Measurements from ENCODE around the gene USH2A.

USH2A gene

GRCh38 chr1:215835951-215836350, 587.3 kb downstream of the USH2A start:
- peak; percentile 1 to 26 (median 6) for DNase-seq

GRCh38 chr1:215833941-215834729, 589.1 kb downstream of the USH2A start:
- no peak for DNase-seq

- no peak for DNase-seq
These were observed 592.9 kb downstream of the USH2A start for GRCh38 chr1:215830226-215830810.

- no peak for DNase-seq
These were observed 598.2 kb downstream of the USH2A start for GRCh38 chr1:215825056-215825455.

GRCh38 chr1:215824245-215824644, 599.0 kb downstream of the USH2A start:
- no peak for DNase-seq

GRCh38 chr1:215819114-215819513, 604.1 kb downstream of the USH2A start:
- DNase-seq, result no peak

- no peak for DNase-seq
These were observed 615.3 kb downstream of the USH2A start for GRCh38 chr1:215807911-215808436.

GRCh38 chr1:215807218-215807617, 616.0 kb downstream of the USH2A start:
- no peak for DNase-seq

GRCh38 chr1:215797859-215798258, 625.4 kb downstream of the USH2A start:
- DNase-seq, result no peak

GRCh38 chr1:215794156-215794555, 629.1 kb downstream of the USH2A start:
- DNase-seq, result no peak

- DNase-seq, result peak in 1 of 3 donors; percentile 1
These were observed 630.1 kb downstream of the USH2A start for GRCh38 chr1:215793180-215793579.

- DNase-seq, result no peak
These were observed 630.8 kb downstream of the USH2A start for GRCh38 chr1:215792446-215792845.

- DNase-seq, result no peak
These were observed 633.3 kb downstream of the USH2A start for GRCh38 chr1:215789981-215790380.

- no peak for DNase-seq
These were observed 636.3 kb downstream of the USH2A start for GRCh38 chr1:215786997-215787396.

- no peak for DNase-seq
These were observed 642.6 kb downstream of the USH2A start for GRCh38 chr1:215780641-215781040.

- no peak for DNase-seq
These were observed 643.1 kb downstream of the USH2A start for GRCh38 chr1:215780139-215780538.

GRCh38 chr1:215779729-215780128, 643.5 kb downstream of the USH2A start:
- DNase-seq, result no peak

- no peak for DNase-seq
These were observed 645.8 kb downstream of the USH2A start for GRCh38 chr1:215777370-215777925.

GRCh38 chr1:215776336-215776735, 646.9 kb downstream of the USH2A start:
- no peak for DNase-seq

GRCh38 chr1:215772151-215772550, 651.1 kb downstream of the USH2A start:
- no peak for DNase-seq

GRCh38 chr1:215768303-215768702, 654.9 kb downstream of the USH2A start:
- no peak for DNase-seq

GRCh38 chr1:215767761-215768160, 655.5 kb downstream of the USH2A start:
- DNase-seq, result no peak

- no peak for DNase-seq
These were observed 656.7 kb downstream of the USH2A start for GRCh38 chr1:215766521-215766920.

GRCh38 chr1:215765833-215766232, 657.4 kb downstream of the USH2A start:
- DNase-seq, result no peak
